ENCODE data around the gene PDYN. TPM values are rescaled to one million over a fixed set of nuclear protein-coding genes. Genes with fewer than 3 reads are reported as not detected.

The PDYN gene
- total RNA-seq, 4 donors from 2014 or later = not detected

DNA sequence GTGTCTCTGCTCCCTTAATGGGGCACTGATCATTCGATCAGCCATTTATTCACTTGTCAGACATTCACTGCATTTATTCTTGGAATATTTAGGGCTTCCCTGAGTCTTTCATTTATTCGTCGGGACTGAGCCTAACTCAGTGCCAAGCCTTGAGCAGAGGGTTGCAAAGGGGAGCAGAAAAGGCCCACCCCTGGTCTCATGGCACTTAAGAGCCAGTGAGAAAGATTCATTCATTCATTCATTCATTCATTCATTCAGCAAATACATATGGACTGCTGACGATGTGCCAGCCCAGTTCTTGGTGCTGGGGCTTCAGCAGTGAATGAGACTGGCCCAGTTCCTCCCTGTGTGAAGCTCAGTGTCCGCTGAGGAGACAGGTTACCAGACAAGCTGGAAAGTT lies 62.0 kb downstream of the PDYN start:
- Histone ChIP-seq H3K27me3 (no peaks in the 10 kb centered on the region), H3K36me3 (no peaks in the 10 kb centered on the region), H3K9me3 (no peaks in the 10 kb centered on the region), H3K4me1 (no peaks in the 10 kb centered on the region), H3K4me3 (replicated peaks in 1 of 3) (no peak overlapping the region), H3K27ac (no peak overlapping the region)
- intact Hi-C loops (cut with DNase I) = no loop called here
- DNase-seq = no peak
- WGBS, 2 donors = 84 to 91% methylated on average over 5 of the region's 5 CpGs
- TF ChIP-seq, protein P1, sequence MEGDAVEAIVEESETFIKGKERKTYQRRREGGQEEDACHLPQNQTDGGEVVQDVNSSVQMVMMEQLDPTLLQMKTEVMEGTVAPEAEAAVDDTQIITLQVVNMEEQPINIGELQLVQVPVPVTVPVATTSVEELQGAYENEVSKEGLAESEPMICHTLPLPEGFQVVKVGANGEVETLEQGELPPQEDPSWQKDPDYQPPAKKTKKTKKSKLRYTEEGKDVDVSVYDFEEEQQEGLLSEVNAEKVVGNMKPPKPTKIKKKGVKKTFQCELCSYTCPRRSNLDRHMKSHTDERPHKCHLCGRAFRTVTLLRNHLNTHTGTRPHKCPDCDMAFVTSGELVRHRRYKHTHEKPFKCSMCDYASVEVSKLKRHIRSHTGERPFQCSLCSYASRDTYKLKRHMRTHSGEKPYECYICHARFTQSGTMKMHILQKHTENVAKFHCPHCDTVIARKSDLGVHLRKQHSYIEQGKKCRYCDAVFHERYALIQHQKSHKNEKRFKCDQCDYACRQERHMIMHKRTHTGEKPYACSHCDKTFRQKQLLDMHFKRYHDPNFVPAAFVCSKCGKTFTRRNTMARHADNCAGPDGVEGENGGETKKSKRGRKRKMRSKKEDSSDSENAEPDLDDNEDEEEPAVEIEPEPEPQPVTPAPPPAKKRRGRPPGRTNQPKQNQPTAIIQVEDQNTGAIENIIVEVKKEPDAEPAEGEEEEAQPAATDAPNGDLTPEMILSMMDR (IDR thresholded peaks at IDR 0.05) = no peak
- TF ChIP-seq POLR2A (IDR thresholded peaks at IDR 0.05) = no peak

DNA sequence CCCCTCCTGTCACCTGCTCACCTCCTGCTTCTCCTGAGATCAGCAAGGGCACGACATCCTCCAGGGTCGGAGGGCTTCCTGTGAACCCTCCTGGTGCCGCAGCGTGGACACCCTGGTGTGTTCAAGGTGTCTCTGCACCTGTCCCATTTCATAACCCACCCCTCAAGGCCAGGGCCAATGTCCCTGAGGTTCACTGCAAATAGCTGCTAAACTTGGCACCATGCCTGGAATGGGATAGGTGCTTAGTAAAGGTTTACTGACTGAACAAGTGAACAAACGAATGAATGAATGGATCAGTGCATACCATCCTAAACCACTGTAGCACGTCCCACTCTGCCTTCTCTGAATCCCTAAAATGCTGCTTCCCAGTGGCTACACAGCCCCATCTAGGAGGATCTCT lies 63.7 kb downstream of the PDYN start:
- 70 to 74% methylated on average over 6 of the region's 6 CpGs for WGBS, 2 donors
- intact Hi-C loops (cut with DNase I) = no loop called here

DNA sequence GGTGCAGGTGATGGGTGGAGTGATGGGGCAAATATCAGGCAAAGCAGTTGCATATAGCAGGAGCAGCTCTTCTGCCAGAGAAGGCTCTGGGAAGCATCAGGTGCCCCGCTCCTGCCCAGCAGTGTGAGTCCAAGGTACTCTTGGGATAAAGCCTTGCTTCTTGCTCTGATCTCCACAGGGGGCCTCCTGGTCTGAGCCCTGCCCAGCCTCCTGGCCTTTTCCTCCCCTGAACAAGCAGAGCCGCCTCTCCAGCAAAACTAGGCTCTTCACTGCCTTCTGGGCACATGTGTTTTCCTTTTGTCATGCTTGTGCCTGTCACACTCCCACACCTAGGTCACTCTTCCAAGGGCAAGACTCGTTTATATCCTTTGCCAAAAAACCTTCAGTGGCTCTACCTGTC lies 64.4 kb downstream of the PDYN start:
- H3K4me1 ChIP-seq = no peaks in the 10 kb centered on the region
- H3K36me3 ChIP-seq = no peaks in the 10 kb centered on the region
- no peak overlapping the region for H3K27ac ChIP-seq
- TF ChIP-seq, protein P1 (IDR thresholded peaks at IDR 0.05) = no peak
- no peak for TF ChIP-seq POLR2A (IDR thresholded peaks at IDR 0.05)
- DNase-seq = no peak
- no peaks in the 10 kb centered on the region for H3K27me3 ChIP-seq
- intact Hi-C loops (cut with DNase I) = no loop called here
- no peaks in the 10 kb centered on the region for H3K9me3 ChIP-seq
- WGBS, 2 donors = 54 to 76% methylated on average over 3 of the region's 3 CpGs
- no peak overlapping the region for H3K4me3 ChIP-seq (replicated peaks in 1 of 3)

More for the DNA sequence above, 63.7 kb downstream of the PDYN start:
- Histone ChIP-seq H3K27ac (no peak overlapping the region), H3K36me3 (no peaks in the 10 kb centered on the region), H3K9me3 (no peaks in the 10 kb centered on the region), H3K4me3 (replicated peaks in 1 of 3) (no peak overlapping the region), H3K4me1 (no peaks in the 10 kb centered on the region), H3K27me3 (no peaks in the 10 kb centered on the region)
- no peak for TF ChIP-seq POLR2A (IDR thresholded peaks at IDR 0.05)
- TF ChIP-seq, protein P1 (IDR thresholded peaks at IDR 0.05) = no peak
- no peak for DNase-seq

DNA sequence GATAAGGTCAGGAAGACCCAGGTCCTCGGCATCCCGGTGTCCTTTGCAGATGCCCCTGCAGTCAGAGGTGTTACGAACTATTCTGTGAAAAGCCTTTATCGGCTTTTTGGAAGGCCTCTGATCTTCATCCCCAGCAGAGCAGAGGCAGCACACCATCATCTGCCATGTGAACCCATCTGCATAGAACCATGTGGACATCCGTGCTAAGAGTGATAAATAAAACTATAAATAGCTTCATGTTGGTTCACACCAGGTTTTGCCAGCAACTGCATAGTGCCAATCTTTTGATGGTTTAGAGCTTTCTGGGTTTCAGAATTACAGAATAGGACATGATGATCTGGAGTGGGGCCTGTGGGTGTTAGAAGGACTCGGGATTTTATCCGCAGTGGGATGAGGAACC lies 65.1 kb downstream of the PDYN start:
- intact Hi-C loops (cut with DNase I) = no loop called here
- Histone ChIP-seq H3K4me3 (replicated peaks in 1 of 3) (no peak overlapping the region), H3K4me1 (no peaks in the 10 kb centered on the region), H3K27ac (no peak overlapping the region), H3K27me3 (no peaks in the 10 kb centered on the region), H3K9me3 (no peaks in the 10 kb centered on the region), H3K36me3 (no peaks in the 10 kb centered on the region)
- no peak for TF ChIP-seq POLR2A (IDR thresholded peaks at IDR 0.05)
- TF ChIP-seq, protein P1 (IDR thresholded peaks at IDR 0.05) = no peak
- 90 to 93% methylated on average over 7 of the region's 7 CpGs for WGBS, 2 donors
- no peak for DNase-seq

Other genes with a start within 250 kb of the PDYN start
- 10 to 100 TPM; 14.1 to 35.1 (median 25.4) TPM for gene SIRPA, start 98.7 kb downstream of the PDYN start, total RNA-seq
- 10 to 100 TPM; 15.6 to 20.3 (median 17.9) TPM for gene STK35, start 107.8 kb upstream of the PDYN start, total RNA-seq